Osteocyte (in vitro differentiated cells): ENCODE measurements around the gene EDA2R. TPM values are rescaled to one million over a fixed set of nuclear protein-coding genes. Genes with fewer than 3 reads are reported as not detected.

ENCODE experiments used
- DNase-seq: peaks from one replicate; pipeline ENCODE4 v3.0.0; 2021; ENCODE audit warnings: mixed read lengths; ENCODE audit not compliant: unreplicated experiment; ENCODE audit errors: extremely low spot score
- H3K27ac Mint-ChIP-seq: one replicate; pipeline ENCODE4 v1.8.0; 2021; ENCODE audit warnings: mild to moderate bottlenecking, mixed read lengths; ENCODE audit not compliant: unreplicated experiment
- H3K27me3 Mint-ChIP-seq: one replicate; pipeline ENCODE4 v1.8.0; 2021; ENCODE audit warnings: mixed read lengths; ENCODE audit not compliant: unreplicated experiment
- H3K36me3 Mint-ChIP-seq: one replicate; pipeline ENCODE4 v1.8.0; 2021; ENCODE audit warnings: mixed read lengths; ENCODE audit not compliant: unreplicated experiment
- H3K4me1 Mint-ChIP-seq: one replicate; pipeline ENCODE4 v1.8.0; 2021; ENCODE audit warnings: mixed read lengths; ENCODE audit not compliant: unreplicated experiment
- H3K4me3 Mint-ChIP-seq: one replicate; pipeline ENCODE4 v1.8.0; 2021; ENCODE audit warnings: mild to moderate bottlenecking, moderate library complexity, mixed read lengths; ENCODE audit not compliant: unreplicated experiment
- H3K9me3 Mint-ChIP-seq: one replicate; pipeline ENCODE4 v1.8.0; 2021; ENCODE audit warnings: mixed read lengths; ENCODE audit not compliant: unreplicated experiment
- total RNA-seq: library from RNA; stranded (reverse); gene quantifications from 2 replicates; pipeline ENCODE4 v1.2.1, GENCODE V29; 2021
- TF ChIP-seq, protein P1 (sequence below): fragments of 200-600 bp; sonication (generic); IDR thresholded peaks from 2 replicates; pipeline ENCODE4 v1.5.0; 2021; ENCODE audit warnings: antibody characterized with exemption, mild to moderate bottlenecking, moderate library complexity

Gene EDA2R
- total RNA-seq, 1 donor from 2014 or later: 2.3 TPM

DNA sequence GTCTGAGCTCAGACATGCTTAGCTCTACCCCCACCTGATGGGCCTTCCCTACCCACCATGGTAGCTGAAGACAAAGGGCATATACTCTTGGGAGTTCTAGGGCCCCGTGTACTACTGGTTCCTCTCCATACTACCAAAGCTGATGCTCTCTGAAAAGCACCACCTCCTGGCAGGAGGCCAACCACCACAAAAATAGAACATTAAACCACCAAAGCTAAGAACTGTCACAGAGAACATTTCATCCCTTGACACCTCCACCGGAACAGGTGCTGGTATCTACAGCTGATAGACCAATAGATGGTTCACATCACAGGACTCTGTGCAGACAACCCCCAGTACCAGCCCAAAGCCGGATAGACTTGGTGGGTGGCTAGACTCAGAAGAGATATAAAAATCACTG lies 13.4 kb downstream of the EDA2R start:
- no peak overlapping the region for H3K27ac Mint-ChIP-seq
- no peaks in the 10 kb centered on the region for H3K27me3 Mint-ChIP-seq
- H3K9me3 Mint-ChIP-seq: peaks cover 76% of the 10 kb centered on the region
- H3K4me1 Mint-ChIP-seq: no peaks in the 10 kb centered on the region
- H3K36me3 Mint-ChIP-seq: no peaks in the 10 kb centered on the region
- no peak overlapping the region for H3K4me3 Mint-ChIP-seq
- no peak for DNase-seq
- TF ChIP-seq, protein P1, sequence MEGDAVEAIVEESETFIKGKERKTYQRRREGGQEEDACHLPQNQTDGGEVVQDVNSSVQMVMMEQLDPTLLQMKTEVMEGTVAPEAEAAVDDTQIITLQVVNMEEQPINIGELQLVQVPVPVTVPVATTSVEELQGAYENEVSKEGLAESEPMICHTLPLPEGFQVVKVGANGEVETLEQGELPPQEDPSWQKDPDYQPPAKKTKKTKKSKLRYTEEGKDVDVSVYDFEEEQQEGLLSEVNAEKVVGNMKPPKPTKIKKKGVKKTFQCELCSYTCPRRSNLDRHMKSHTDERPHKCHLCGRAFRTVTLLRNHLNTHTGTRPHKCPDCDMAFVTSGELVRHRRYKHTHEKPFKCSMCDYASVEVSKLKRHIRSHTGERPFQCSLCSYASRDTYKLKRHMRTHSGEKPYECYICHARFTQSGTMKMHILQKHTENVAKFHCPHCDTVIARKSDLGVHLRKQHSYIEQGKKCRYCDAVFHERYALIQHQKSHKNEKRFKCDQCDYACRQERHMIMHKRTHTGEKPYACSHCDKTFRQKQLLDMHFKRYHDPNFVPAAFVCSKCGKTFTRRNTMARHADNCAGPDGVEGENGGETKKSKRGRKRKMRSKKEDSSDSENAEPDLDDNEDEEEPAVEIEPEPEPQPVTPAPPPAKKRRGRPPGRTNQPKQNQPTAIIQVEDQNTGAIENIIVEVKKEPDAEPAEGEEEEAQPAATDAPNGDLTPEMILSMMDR: no peak

DNA sequence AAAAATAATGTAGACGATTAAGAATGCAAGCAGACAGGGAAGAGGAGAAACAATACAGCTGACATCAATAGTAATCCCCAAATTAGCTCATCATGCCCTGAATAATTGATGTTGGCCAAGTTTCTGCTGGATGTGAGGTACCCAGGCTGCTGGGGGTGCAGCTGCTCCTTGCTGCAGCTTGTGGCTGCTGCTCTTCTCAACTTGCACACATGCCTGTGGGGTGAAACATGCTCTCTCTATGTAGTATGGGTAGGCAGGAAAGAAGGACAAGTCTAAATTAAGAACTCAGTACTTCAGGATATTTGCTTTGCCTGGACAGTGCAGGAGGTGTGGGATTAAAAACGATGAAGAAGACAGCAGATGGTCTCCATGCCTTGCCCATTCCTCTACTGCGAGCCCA lies 16.7 kb downstream of the EDA2R start:
- no peaks in the 10 kb centered on the region for H3K4me1 Mint-ChIP-seq

DNA sequence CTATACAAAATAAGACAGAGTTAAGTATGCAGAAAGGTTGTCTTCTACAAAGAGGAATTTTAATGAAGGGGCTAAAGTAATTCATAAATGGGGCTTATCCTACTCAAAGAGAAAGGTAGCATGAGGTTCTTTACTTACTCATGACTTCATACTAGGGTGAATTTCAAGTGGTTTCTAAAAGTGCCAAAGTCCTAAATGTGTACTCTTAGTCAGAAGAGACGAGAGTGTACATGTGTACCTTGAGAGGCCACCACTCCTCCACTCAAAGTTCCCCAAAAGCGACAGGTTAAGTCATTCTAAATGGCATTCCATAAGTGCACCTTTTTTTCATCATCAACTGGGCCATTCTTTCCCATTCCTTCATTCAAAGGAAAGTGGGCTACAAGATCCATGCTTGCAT lies 21.9 kb downstream of the EDA2R start:
- H3K9me3 Mint-ChIP-seq: peaks cover 23% of the 10 kb centered on the region
- no peaks in the 10 kb centered on the region for H3K27me3 Mint-ChIP-seq
- no peak overlapping the region for H3K4me3 Mint-ChIP-seq

More for the DNA sequence above, 16.7 kb downstream of the EDA2R start:
- no peaks in the 10 kb centered on the region for H3K36me3 Mint-ChIP-seq
- H3K9me3 Mint-ChIP-seq: peaks cover 42% of the 10 kb centered on the region
- no peak for DNase-seq
- no peaks in the 10 kb centered on the region for H3K27me3 Mint-ChIP-seq
- TF ChIP-seq, protein P1: no peak
- H3K4me3 Mint-ChIP-seq: no peak overlapping the region
- H3K27ac Mint-ChIP-seq: no peak overlapping the region

DNA sequence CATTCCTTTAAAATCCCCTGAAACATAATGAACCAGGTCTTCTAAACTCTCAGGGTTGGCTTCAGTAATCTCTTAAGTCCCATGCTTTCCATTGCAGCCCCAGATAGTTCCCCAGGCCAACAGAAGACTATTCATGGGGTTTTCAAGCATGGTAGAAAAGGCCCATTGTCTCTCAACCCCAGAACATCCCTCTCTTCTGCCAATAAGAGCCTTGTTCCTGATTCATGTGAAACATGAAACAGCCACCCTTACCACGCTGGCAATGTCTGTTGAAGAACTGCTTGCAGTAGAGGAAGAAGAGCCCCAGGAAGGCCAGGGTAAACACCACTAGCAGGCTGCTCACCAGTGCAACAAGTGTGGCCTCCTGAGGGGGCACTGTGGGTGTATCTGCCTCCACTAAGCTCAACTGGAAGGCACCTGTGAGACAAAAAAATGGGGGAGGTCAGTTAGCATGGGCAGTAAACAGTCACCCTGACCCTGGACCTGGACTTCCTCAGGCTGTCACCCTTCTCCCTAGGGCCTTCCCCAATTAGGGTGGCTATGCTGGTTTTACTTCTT lies 36.4 kb downstream of the EDA2R start:
- TF ChIP-seq, protein P1: no peak
- no peaks in the 10 kb centered on the region for H3K36me3 Mint-ChIP-seq

More for the DNA sequence above, 21.9 kb downstream of the EDA2R start:
- TF ChIP-seq, protein P1: no peak
- H3K4me1 Mint-ChIP-seq: no peaks in the 10 kb centered on the region
- no peaks in the 10 kb centered on the region for H3K36me3 Mint-ChIP-seq
- no peak for DNase-seq
- H3K27ac Mint-ChIP-seq: no peak overlapping the region

DNA sequence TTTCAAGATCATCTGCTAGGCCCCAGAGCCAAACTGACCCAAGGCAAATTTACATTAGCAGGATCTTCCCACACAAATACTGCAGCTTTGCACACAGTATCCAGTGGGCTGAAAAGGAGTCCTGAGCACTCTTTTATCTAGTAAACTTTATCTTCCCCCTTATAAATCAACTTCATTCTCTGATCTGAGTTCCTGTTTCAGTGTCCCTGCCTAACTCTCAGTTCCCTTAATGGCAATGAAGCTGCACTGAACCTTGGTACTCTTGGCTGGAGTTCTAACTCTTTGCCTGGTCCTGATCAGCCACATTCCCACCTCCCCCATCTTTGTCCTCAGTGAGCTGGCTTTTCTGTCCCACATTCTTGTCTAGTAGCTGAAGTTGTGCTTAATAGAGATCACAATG lies 37.4 kb downstream of the EDA2R start:
- Mint-ChIP-seq H3K36me3 (no peaks in the 10 kb centered on the region), H3K4me1 (no peaks in the 10 kb centered on the region), H3K27ac (no peak overlapping the region), H3K27me3 (no peaks in the 10 kb centered on the region), H3K9me3 (peaks cover 24% of the 10 kb centered on the region), H3K4me3 (no peak overlapping the region)
- DNase-seq: no peak
- TF ChIP-seq, protein P1: no peak

More for the DNA sequence above, 36.4 kb downstream of the EDA2R start:
- Mint-ChIP-seq H3K27me3 (no peaks in the 10 kb centered on the region), H3K4me1 (no peaks in the 10 kb centered on the region), H3K27ac (no peak overlapping the region), H3K4me3 (no peak overlapping the region), H3K9me3 (peaks cover 25% of the 10 kb centered on the region)
- no peak for DNase-seq
